ENCODE results near the gene CHRNA5.
A peak's percentile ranks its signal among the peaks of the same experiment; 100 is the strongest.

Gene CHRNA5

GRCh38 chr15:78620527-78621421 is 55.5 kb downstream of the CHRNA5 start, which contains the start of gene CHRNA3:
TSS of gene CHRNA3 (minus strand) at chr15:78620996. CDS start at chr15:78620794, 202 bp downstream.
- Histone ChIP-seq H3K27ac (no peak within 1 kb of the TSS), H3K27me3 (peaks cover 44 to 56% (median 51%) of the 10 kb centered on the region in 11 experiments), H3K4me3 (peak within 1 kb of the TSS; percentile 51 to 71 (median 59)), H4K20me1 (peaks cover 0 to 31% (median 9%) of the 10 kb centered on the region in 11 experiments; a peak in 12 of 22 replicates), H3K36me3 (no peaks in the 10 kb centered on the region), H3K9me3 (replicated peaks in 1 of 11) (no peaks in the 10 kb centered on the region), H3K9ac (peak within 1 kb of the TSS in 8 of 11 experiments; percentile 7 to 68 (median 50); a peak in 11 of 22 replicates), H3K4me2 (peak within 1 kb of the TSS; percentile 80 to 99 (median 97)), H3K4me1 (peaks cover 11 to 25% (median 18%) of the 10 kb centered on the region in 10 experiments; a peak in 18 of 20 replicates)
- no peak for TF ChIP-seq Cebpa-rat (IDR thresholded peaks at IDR 0.05)

- TF ChIP-seq Cebpa-rat (IDR thresholded peaks at IDR 0.05) = no peak
- H3K4me3 ChIP-seq = no peak overlapping the region
- H3K9ac ChIP-seq = no peak overlapping the region
- peaks cover 44 to 56% (median 51%) of the 10 kb centered on the region in 11 experiments for H3K27me3 ChIP-seq
- peaks cover 11 to 21% (median 18%) of the 10 kb centered on the region in 10 experiments; a peak in 18 of 20 replicates for H3K4me1 ChIP-seq
- H4K20me1 ChIP-seq = peaks cover 0 to 31% (median 9%) of the 10 kb centered on the region in 11 experiments; a peak in 12 of 22 replicates
- no peak overlapping the region for H3K4me2 ChIP-seq
- H3K27ac ChIP-seq = no peak overlapping the region
- H3K36me3 ChIP-seq = no peaks in the 10 kb centered on the region
- no peaks in the 10 kb centered on the region for H3K9me3 ChIP-seq (replicated peaks in 1 of 11)
Observed at GRCh38 chr15:78621810-78622402, 56.6 kb downstream of the CHRNA5 start.

- Histone ChIP-seq H3K4me1 (peaks cover 8 to 19% (median 12%) of the 10 kb centered on the region in 10 experiments; a peak in 17 of 20 replicates), H3K9me3 (replicated peaks in 1 of 11) (no peaks in the 10 kb centered on the region), H3K27me3 (peaks cover 40 to 51% (median 46%) of the 10 kb centered on the region in 11 experiments), H3K4me3 (no peak overlapping the region), H3K4me2 (no peak overlapping the region), H3K27ac (no peak overlapping the region), H3K36me3 (no peaks in the 10 kb centered on the region), H3K9ac (no peak overlapping the region), H4K20me1 (peaks cover 0 to 24% (median 9%) of the 10 kb centered on the region in 11 experiments; a peak in 12 of 22 replicates)
- TF ChIP-seq Cebpa-rat (IDR thresholded peaks at IDR 0.05) = no peak
Observed at GRCh38 chr15:78623786-78624497, 58.6 kb downstream of the CHRNA5 start.

GRCh38 chr15:78624651-78625590 is 59.6 kb downstream of the CHRNA5 start:
- H3K27ac ChIP-seq = no peak overlapping the region

GRCh38 chr15:78625606-78626280 is 60.4 kb downstream of the CHRNA5 start:
- Histone ChIP-seq H3K4me3 (no peak overlapping the region), H3K4me2 (no peak overlapping the region; a peak in 3 of 22 replicates), H3K9ac (no peak overlapping the region), H3K4me1 (peaks cover 0 to 10% (median 1%) of the 10 kb centered on the region in 10 experiments; a peak in 7 of 20 replicates), H3K36me3 (no peaks in the 10 kb centered on the region), H3K9me3 (replicated peaks in 1 of 11) (no peaks in the 10 kb centered on the region), H3K27ac (no peak overlapping the region), H3K27me3 (peaks cover 22 to 33% (median 28%) of the 10 kb centered on the region in 11 experiments), H4K20me1 (peaks cover 0 to 6% (median 0%) of the 10 kb centered on the region in 11 experiments; a peak in 8 of 22 replicates)
- TF ChIP-seq Cebpa-rat (IDR thresholded peaks at IDR 0.05) = no peak

More at GRCh38 chr15:78624651-78625590, 59.6 kb downstream of the CHRNA5 start:
- Histone ChIP-seq H4K20me1 (peaks cover 0 to 15% (median 7%) of the 10 kb centered on the region in 11 experiments; a peak in 12 of 22 replicates), H3K9me3 (replicated peaks in 1 of 11) (no peaks in the 10 kb centered on the region), H3K4me1 (peaks cover 7 to 18% (median 10%) of the 10 kb centered on the region in 10 experiments; a peak in 17 of 20 replicates), H3K9ac (no peak overlapping the region), H3K4me3 (no peak overlapping the region), H3K36me3 (no peaks in the 10 kb centered on the region), H3K4me2 (no peak overlapping the region), H3K27me3 (peaks cover 31 to 41% (median 36%) of the 10 kb centered on the region in 11 experiments)
- no peak for TF ChIP-seq Cebpa-rat (IDR thresholded peaks at IDR 0.05)

GRCh38 chr15:78626381-78626995 is 61.2 kb downstream of the CHRNA5 start:
- no peak overlapping the region for H3K9ac ChIP-seq
- no peak overlapping the region; a peak in 2 of 22 replicates for H3K4me2 ChIP-seq
- peaks cover 15 to 25% (median 21%) of the 10 kb centered on the region in 11 experiments for H3K27me3 ChIP-seq
- H3K4me3 ChIP-seq = no peak overlapping the region
- peaks cover 0 to 6% (median 0%) of the 10 kb centered on the region in 10 experiments; a peak in 1 of 20 replicates for H3K4me1 ChIP-seq
- no peaks in the 10 kb centered on the region for H3K36me3 ChIP-seq
- H3K9me3 ChIP-seq (replicated peaks in 1 of 11) = no peaks in the 10 kb centered on the region
- no peak for TF ChIP-seq Cebpa-rat (IDR thresholded peaks at IDR 0.05)
- no peak overlapping the region for H3K27ac ChIP-seq
- peaks cover 0 to 6% (median 0%) of the 10 kb centered on the region in 11 experiments; a peak in 3 of 22 replicates for H4K20me1 ChIP-seq

- H3K27me3 ChIP-seq = peaks cover 6 to 17% (median 12%) of the 10 kb centered on the region in 11 experiments
- no peaks in the 10 kb centered on the region for H3K36me3 ChIP-seq
- TF ChIP-seq Cebpa-rat (IDR thresholded peaks at IDR 0.05) = no peak
- H3K4me1 ChIP-seq = peaks cover 0 to 6% (median 0%) of the 10 kb centered on the region in 10 experiments; a peak in 1 of 20 replicates
- no peak overlapping the region for H3K4me2 ChIP-seq
- no peak overlapping the region for H3K27ac ChIP-seq
- H3K9ac ChIP-seq = no peak overlapping the region
- no peak overlapping the region for H3K4me3 ChIP-seq
- no peaks in the 10 kb centered on the region; a peak in 1 of 22 replicates for H4K20me1 ChIP-seq
- peaks cover 0 to 2% (median under 1%) of the 10 kb centered on the region in 11 experiments; a peak in 4 of 22 replicates for H3K9me3 ChIP-seq (replicated peaks in 1 of 11)
Observed at GRCh38 chr15:78627348-78627747, 62.0 kb downstream of the CHRNA5 start.

All from BLaER1 treated with 17β-estradiol and CSF1 and Interleukin-3, amounts not matched to agents 10 nM and 100 nM (cell line).